Mammary epithelial cell (primary cell): ENCODE measurements around the gene TTBK2.

Source experiments
- EZH2 ChIP-seq: IDR thresholded peaks from 2 replicates; pipeline ENCODE4 v1.6.1; 2012; ENCODE audit warnings: low read length, inconsistent platforms, borderline replicate concordance
- TF ChIP-seq, protein P1 (sequence below), 2 donors: IDR thresholded peaks in 1 of 2; conservative IDR thresholded peaks in 1 of 2; 2 replicates each; pipeline ENCODE4 v1.5.1; 2011 to 2012; ENCODE audit warnings: inconsistent platforms in 2 of 2, low read length in 2 of 2, mild to moderate bottlenecking in 2 of 2, control low read depth in 1 of 2, low read depth in 1 of 2; ENCODE audit not compliant: insufficient read depth in 1 of 2; ENCODE audit errors: extremely low read depth in 1 of 2

DNA sequence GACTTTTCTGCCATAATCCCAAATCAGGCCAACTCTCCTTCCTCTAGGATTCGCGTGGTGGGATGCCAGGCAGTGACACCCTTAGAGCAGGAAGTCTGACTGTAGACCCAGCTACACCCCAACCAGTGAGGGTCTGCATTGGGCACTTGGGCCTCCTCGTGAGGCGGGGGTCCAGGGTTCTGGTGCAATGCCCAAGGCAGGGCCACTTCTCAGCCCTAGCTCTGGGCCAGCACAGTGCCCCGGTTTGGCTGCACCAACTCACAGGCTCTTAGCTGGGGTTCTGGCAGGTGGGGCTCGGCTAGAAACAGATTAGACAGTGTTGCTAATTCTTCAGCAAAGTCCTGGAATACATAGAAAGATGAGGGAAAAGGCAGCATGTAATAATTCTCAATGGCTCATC lies 196.3 kb downstream of the TTBK2 start:
- no peak for TF ChIP-seq EZH2
- TF ChIP-seq, protein P1, sequence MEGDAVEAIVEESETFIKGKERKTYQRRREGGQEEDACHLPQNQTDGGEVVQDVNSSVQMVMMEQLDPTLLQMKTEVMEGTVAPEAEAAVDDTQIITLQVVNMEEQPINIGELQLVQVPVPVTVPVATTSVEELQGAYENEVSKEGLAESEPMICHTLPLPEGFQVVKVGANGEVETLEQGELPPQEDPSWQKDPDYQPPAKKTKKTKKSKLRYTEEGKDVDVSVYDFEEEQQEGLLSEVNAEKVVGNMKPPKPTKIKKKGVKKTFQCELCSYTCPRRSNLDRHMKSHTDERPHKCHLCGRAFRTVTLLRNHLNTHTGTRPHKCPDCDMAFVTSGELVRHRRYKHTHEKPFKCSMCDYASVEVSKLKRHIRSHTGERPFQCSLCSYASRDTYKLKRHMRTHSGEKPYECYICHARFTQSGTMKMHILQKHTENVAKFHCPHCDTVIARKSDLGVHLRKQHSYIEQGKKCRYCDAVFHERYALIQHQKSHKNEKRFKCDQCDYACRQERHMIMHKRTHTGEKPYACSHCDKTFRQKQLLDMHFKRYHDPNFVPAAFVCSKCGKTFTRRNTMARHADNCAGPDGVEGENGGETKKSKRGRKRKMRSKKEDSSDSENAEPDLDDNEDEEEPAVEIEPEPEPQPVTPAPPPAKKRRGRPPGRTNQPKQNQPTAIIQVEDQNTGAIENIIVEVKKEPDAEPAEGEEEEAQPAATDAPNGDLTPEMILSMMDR (conservative IDR thresholded peaks at IDR 0.05 in 1 of 2, IDR thresholded peaks at IDR 0.05 in 1 of 2; ENCODE audit: extremely low read depth in 1 of 2, insufficient read depth in 1 of 2, low read depth in 1 of 2, low read length in 2 of 2), result no peak
